Measurements from ENCODE around the gene ATP6V0E2. TPM values are rescaled to one million over a fixed set of nuclear protein-coding genes. Genes with fewer than 3 reads are reported as not detected.

Gene ATP6V0E2
- total RNA-seq, 6 experiments from 2014 or later, result 33.8 to 95.1 (median 70.9) TPM

- intact Hi-C loops (cut with DNase I), result no loop called here
- 64% methylated on average over 7 of the region's 8 CpGs for WGBS (ENCODE audit: insufficient coverage, low coverage, low lambda C conversion rate, missing lambda C conversion rate)
- Histone ChIP-seq H3K27me3 (no peaks in the 10 kb centered on the region), H3K4me1 (peaks cover 0 to 5% (median 2%) of the 10 kb centered on the region in 4 donors), H3K27ac (no peak overlapping the region), H3K9me3 (no peaks in the 10 kb centered on the region), H3K36me3 (no peaks in the 10 kb centered on the region), H3K4me3 (no peak overlapping the region)
- ATAC-seq (no peak), DNase-seq (no peak)
- TF ChIP-seq POLR2A (IDR thresholded peaks at IDR 0.05), result no peak
- TF ChIP-seq, protein P1, sequence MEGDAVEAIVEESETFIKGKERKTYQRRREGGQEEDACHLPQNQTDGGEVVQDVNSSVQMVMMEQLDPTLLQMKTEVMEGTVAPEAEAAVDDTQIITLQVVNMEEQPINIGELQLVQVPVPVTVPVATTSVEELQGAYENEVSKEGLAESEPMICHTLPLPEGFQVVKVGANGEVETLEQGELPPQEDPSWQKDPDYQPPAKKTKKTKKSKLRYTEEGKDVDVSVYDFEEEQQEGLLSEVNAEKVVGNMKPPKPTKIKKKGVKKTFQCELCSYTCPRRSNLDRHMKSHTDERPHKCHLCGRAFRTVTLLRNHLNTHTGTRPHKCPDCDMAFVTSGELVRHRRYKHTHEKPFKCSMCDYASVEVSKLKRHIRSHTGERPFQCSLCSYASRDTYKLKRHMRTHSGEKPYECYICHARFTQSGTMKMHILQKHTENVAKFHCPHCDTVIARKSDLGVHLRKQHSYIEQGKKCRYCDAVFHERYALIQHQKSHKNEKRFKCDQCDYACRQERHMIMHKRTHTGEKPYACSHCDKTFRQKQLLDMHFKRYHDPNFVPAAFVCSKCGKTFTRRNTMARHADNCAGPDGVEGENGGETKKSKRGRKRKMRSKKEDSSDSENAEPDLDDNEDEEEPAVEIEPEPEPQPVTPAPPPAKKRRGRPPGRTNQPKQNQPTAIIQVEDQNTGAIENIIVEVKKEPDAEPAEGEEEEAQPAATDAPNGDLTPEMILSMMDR (IDR thresholded peaks at IDR 0.05), result no peak
These were observed 39.2 kb upstream of the ATP6V0E2 start for GRCh38 chr7:149834601-149835000.

- TF ChIP-seq, protein P1 (IDR thresholded peaks at IDR 0.05), result no peak
- no peak for TF ChIP-seq POLR2A (IDR thresholded peaks at IDR 0.05)
- Histone ChIP-seq H3K4me1 (peaks cover 0 to 5% (median 2%) of the 10 kb centered on the region in 4 donors), H3K4me3 (no peak overlapping the region), H3K27me3 (no peaks in the 10 kb centered on the region), H3K36me3 (no peaks in the 10 kb centered on the region), H3K27ac (no peak overlapping the region), H3K9me3 (no peaks in the 10 kb centered on the region)
- intact Hi-C loops (cut with DNase I), result no loop called here
- WGBS (ENCODE audit: insufficient coverage, low coverage, low lambda C conversion rate, missing lambda C conversion rate), result 33% methylated on average over 1 of the region's 1 CpG
- ATAC-seq, result no peak
- DNase-seq, result no peak
These were observed 37.3 kb upstream of the ATP6V0E2 start for GRCh38 chr7:149836434-149836833.

DNA sequence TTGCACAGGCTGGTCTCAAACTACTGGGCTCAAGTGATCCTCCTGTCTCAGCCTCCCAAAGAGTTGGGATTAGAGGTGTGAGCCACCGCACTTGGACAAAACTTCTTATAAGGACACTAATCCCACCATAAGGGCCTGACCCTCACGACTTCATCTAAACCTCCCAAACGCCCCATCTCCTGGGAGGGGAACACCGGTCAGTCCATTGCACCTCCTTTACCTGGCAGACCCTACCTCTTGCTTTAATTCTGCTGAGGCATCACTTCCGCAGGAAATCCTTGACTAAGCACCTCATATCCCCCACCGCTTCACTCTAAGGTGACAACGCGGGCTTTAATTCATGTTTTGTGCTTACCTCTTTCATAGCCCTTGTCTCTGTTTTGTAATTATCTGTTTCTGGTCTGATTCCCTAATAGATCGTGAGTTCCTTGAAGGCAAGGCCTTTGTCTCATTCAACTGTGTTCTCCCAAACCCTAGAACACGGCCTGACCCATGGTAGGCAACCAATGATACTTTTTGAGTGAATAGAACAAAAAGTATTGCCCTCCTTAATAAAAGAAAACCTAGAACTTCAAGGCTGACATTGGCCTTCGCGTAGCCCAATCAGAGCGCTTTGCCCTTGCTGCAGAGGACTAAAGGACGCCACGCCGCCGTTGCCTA lies 36.1 kb upstream of the ATP6V0E2 start:
- Histone ChIP-seq H3K4me1 (peaks cover 0 to 5% (median 2%) of the 10 kb centered on the region in 4 donors), H3K27me3 (no peaks in the 10 kb centered on the region), H3K4me3 (peak overlapping the region in 1 of 3 donors; percentile 82), H3K36me3 (no peaks in the 10 kb centered on the region), H3K27ac (no peak overlapping the region), H3K9me3 (no peaks in the 10 kb centered on the region)
- TF ChIP-seq POLR2A (IDR thresholded peaks at IDR 0.05), result no peak
- TF ChIP-seq, protein P1 (IDR thresholded peaks at IDR 0.05), result no peak
- no peak for ATAC-seq
- no peak for DNase-seq
- intact Hi-C loops (cut with DNase I), result no loop called here
- WGBS (ENCODE audit: insufficient coverage, low coverage, low lambda C conversion rate, missing lambda C conversion rate), result 37% methylated on average over 15 of the region's 17 CpGs

- intact Hi-C loops (cut with DNase I), result no loop called here
- no peaks in the 10 kb centered on the region for H3K9me3 ChIP-seq
- peak within 1 kb of the TSS; percentile 82 to 90 (median 82) for H3K4me3 ChIP-seq
- 0% methylated on average over 2 of the region's 86 CpGs for WGBS (ENCODE audit: insufficient coverage, low coverage, low lambda C conversion rate, missing lambda C conversion rate)
- ATAC-seq, result peak; percentile 98 to 99 (median 98)
- H3K27ac ChIP-seq, result peak within 1 kb of the TSS; percentile 36 to 89 (median 73)
- no peaks in the 10 kb centered on the region for H3K36me3 ChIP-seq
- H3K4me1 ChIP-seq, result peaks cover 0 to 5% (median 2%) of the 10 kb centered on the region in 4 donors
- DNase-seq, result peak; percentile 99
- peak; percentile 73 for TF ChIP-seq POLR2A (IDR thresholded peaks at IDR 0.05)
- TF ChIP-seq, protein P1 (IDR thresholded peaks at IDR 0.05), result peak in 1 of 4 donors; percentile 7
- H3K27me3 ChIP-seq, result no peaks in the 10 kb centered on the region
These were observed 35.4 kb upstream of the ATP6V0E2 start, which contains the start of gene ZNF862 for GRCh38 chr7:149838224-149838991. TSS of gene ZNF862 (plus strand) at chr7:149838375. CDS start at chr7:149838612, 237 bp downstream.

Data from right lobe of liver (tissue), 6 donors.